ENCODE measurements around the gene C1QL2.

C1QL2 gene

DNA sequence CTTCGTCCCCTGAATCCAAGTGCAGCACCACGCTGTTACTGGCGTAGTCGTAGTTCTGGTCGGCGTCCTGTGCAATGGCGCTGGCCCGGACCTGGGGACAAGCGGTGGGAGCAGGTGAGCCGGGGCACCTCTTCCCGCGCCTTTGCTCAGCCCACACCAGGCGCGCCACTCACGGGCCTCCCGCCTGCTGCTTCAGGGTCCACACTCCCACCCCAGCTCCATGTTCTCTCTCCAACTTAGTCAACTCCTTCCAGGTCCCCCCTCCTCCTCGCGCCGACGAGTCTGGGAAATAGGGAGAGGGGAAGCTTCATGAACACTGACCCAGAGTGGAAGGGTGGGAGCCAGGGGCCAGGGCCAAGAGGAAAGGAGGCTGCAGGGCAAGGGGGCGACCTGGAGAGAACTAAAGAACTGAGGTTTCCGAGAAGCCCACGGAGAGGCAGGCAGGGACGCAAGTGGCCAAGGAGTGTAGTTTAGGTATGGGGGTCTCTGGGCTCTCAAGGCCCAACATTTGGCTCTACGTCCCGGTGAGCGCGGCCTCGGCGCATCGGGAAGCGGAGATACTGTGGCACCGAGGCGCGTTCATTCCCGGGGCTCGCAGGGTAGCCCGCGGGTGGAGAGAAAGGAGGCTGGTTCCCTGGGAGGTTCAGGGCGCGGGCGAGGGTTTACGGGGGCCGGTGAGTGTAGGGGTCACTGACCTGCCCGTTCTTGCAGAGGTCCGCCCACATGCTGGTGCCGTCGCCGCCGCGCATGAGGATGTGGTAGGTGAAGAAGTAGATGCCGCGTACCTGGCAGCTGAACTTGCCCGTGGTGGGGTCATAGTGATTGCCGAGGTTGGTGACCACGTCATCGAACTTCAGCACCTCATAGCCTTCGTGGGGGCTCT, 1.4 kb downstream of the C1QL2 start:
- no peak for DNase-seq (ENCODE audit: insufficient read length)
- FAIRE-seq, result no peak
- TF ChIP-seq POLR2AphosphoS5 (IDR thresholded peaks at IDR 0.05; ENCODE audit: low read depth, low read length), result no peak
- no peak for TF ChIP-seq POLR2A (IDR thresholded peaks at IDR 0.05; ENCODE audit: low read depth, low read length)
- no peak for TF ChIP-seq TAF1 (IDR thresholded peaks at IDR 0.05; ENCODE audit: borderline replicate concordance, low read depth, low read length)

DNA sequence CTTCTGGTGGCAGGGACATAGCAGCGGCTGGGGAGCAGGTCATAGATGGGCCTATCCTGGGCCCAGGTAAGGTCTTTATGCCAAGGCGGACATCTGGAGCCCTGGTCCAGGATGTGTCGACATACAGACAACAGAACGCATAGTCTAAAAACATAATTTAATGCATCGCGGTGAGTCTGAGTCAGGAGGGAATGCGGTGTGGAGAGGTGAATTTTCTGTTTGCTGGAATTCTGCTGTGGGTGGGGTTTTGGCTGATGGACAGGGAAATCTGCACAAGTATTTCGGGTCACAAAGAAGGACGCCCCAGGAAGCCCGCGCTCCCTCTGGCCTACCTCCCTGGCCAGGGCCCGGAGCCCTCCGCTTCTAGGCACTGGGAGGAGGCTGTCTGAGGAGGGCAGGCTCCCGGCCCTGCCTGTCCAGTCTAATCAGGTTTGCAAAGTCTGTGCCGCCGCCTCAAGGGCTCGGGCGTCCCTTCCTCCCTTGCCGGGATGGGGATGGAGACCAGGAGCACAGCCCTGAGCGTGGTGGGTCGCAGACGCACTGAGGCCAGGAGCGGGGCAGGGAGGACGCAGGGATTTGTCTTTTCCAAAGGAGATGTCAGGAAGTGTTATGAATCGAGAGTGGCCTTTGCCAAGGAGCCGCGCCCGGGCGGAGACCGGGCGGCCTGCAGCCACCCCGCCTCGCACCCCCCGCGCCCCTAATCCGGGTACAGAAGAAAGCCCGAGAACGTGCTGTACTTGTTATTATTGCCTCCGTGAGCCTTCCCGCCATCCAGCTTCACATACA, 2.3 kb downstream of the C1QL2 start:
- FAIRE-seq (no peak), DNase-seq (ENCODE audit: insufficient read length) (no peak)
- TF ChIP-seq TAF1 (IDR thresholded peaks at IDR 0.05; ENCODE audit: borderline replicate concordance, low read depth, low read length) (no peak), POLR2AphosphoS5 (IDR thresholded peaks at IDR 0.05; ENCODE audit: low read depth, low read length) (no peak), POLR2A (IDR thresholded peaks at IDR 0.05; ENCODE audit: low read depth, low read length) (no peak)

DNA sequence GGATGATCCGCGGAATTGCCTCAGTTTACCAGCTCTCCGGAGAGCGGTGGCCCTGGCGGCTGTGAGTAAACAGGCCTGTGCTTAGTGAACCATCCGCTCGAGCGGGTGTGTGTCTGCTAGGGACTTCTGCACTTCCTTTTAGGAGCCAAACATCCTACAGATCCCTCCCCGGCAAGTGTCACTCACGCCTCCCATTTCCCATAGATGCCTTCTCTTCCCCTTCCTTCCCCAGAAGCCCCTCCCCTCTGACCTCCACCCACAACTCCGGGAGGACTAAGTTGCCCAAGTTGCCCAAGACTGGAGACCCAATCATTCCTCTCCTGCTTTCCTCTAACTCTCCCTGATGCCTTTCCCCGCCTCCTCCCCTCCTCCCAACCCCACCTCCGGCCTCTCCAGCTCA, 2.9 kb downstream of the C1QL2 start:
- FAIRE-seq (no peak), DNase-seq (ENCODE audit: insufficient read length) (no peak)
- TF ChIP-seq POLR2AphosphoS5 (IDR thresholded peaks at IDR 0.05; ENCODE audit: low read depth, low read length) (no peak), POLR2A (IDR thresholded peaks at IDR 0.05; ENCODE audit: low read depth, low read length) (no peak), TAF1 (IDR thresholded peaks at IDR 0.05; ENCODE audit: borderline replicate concordance, low read depth, low read length) (no peak)

DNA sequence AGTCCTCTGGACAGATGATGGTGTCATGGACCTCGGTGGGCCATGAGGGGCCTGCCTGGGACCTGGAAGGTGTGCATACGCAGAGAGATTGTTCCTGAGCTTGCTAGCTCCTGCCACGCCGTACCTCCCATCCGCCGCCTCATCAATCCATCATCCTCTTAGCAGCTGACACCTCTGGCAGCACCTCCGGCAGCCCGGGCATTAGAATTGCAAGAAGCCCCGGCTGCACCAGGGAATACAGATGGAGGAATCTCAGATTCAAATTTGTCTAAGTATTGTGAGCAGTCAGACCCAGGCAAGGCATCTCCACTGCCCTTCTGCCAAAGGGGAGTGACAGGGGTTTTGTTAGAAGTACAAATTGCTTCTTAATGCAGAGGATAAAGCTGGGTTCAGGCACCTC, 4.5 kb downstream of the C1QL2 start:
- DNase-seq (ENCODE audit: insufficient read length) (no peak), FAIRE-seq (no peak)
- TF ChIP-seq POLR2A (IDR thresholded peaks at IDR 0.05; ENCODE audit: low read depth, low read length), result no peak
- TF ChIP-seq TAF1 (IDR thresholded peaks at IDR 0.05; ENCODE audit: borderline replicate concordance, low read depth, low read length), result no peak
- no peak for TF ChIP-seq POLR2AphosphoS5 (IDR thresholded peaks at IDR 0.05; ENCODE audit: low read depth, low read length)

DNA sequence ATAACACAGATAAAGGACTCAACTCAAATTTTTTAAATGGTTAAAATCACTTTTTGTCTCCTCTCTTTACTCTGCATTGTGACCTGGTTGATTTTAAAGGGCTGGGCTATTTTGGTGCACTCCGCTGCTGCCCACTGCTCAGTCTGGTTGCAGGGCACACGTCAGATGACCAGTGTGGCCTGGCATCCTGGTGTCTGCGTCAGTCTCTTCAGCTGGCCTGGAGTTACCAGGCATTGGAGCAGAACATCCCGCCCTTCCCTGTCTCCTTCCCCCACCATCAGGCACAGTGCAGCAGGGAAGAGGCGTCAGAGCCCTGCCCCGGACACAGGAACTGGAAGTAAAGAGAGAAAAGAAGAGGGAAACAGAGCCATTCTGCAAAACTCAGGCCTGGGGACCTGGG, 8.9 kb downstream of the C1QL2 start:
- DNase-seq (ENCODE audit: insufficient read length) (no peak), FAIRE-seq (no peak)
- TF ChIP-seq POLR2A (IDR thresholded peaks at IDR 0.05; ENCODE audit: low read depth, low read length), result no peak
- no peak for TF ChIP-seq POLR2AphosphoS5 (IDR thresholded peaks at IDR 0.05; ENCODE audit: low read depth, low read length)
- TF ChIP-seq TAF1 (IDR thresholded peaks at IDR 0.05; ENCODE audit: borderline replicate concordance, low read depth, low read length), result no peak

DNA sequence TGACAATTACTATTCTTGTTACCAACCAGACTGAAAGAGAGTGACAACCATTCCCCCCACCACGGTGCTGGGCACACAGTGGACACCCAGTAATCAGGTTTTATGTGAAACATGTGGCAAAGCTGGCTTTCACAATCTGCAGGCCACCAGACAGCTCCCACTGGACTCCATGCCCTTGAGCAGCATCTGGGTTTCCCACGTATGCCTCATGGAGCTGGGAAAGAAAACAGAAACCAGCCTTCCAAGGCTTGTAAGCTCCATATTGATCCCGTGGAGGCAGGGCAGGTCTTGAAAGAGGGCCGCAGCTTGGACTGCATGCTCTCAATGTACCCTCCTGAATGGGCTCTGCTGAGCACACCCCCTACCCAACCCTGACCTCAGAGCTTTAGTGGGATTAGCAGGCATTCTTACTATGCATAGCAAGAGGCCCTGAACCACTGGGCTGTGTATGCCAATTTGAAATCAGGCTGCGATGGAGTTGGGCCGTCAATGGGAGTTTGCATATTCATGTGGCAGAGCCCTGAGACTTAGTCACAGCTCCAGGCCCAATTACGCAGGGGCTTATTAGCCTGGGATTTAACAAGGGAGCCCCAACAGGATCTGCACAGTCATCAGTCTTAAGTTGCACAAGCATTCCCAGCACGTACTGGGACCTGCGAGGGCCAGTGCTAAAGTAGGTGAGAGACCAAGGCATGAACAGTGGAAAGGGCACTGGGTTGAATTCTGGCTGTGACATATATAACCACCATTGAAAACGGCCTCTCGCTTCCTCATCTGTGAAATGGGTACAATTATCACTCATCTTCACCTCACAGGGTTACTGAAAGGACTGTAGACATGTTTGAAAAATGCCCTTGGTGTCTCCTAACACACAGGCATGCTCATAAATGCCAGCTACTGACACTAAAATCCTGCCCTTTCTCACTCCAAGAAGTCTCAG, 10.5 kb downstream of the C1QL2 start:
- no peak for DNase-seq (ENCODE audit: insufficient read length)
- TF ChIP-seq POLR2A (IDR thresholded peaks at IDR 0.05; ENCODE audit: low read depth, low read length), result no peak
- no peak for TF ChIP-seq POLR2AphosphoS5 (IDR thresholded peaks at IDR 0.05; ENCODE audit: low read depth, low read length)
- no peak for FAIRE-seq

DNA sequence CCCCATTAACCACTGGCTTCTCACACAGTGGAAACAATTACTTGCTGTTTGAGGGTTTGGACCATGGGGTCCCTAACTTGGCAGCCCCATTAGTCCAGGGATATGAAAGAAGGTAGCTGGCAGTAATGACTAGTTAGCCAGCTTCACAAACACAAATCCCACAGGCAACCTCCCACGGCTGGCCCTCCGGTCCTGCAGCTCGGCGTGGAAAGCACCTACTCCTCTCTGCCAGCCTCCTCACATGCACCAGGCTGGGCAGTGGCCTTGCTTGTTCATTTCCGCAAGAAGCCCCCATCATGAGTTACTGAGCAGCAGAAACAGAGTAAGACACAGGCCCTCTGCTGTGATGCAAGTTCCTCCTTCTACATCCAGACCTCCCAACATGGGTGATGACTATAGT, 13.7 kb downstream of the C1QL2 start:
- FAIRE-seq, result no peak
- DNase-seq (ENCODE audit: insufficient read length), result no peak
- no peak for TF ChIP-seq POLR2AphosphoS5 (IDR thresholded peaks at IDR 0.05; ENCODE audit: low read depth, low read length)
- TF ChIP-seq TAF1 (IDR thresholded peaks at IDR 0.05; ENCODE audit: borderline replicate concordance, low read depth, low read length), result no peak
- TF ChIP-seq POLR2A (IDR thresholded peaks at IDR 0.05; ENCODE audit: low read depth, low read length), result no peak

DNA sequence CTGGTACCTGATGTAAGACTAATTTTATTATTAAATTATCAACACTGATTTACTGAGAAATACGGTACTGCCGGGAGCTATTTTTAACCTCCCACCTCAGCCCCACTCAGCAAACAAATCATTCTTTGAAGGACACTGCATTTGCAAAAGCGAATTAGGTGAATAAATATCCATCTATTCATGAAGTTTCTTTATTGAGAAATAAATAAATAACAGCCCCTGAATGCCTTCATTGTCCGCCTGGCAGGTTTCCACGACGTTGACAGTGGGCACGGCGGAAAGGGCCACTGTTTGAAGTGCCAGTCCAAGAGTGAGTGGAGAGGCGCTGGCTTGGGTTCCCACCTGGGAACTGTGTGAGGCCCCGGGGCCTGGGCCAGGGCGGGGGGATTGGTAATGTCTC, 15.7 kb downstream of the C1QL2 start:
- DNase-seq (ENCODE audit: insufficient read length) (no peak), FAIRE-seq (no peak)
- TF ChIP-seq POLR2AphosphoS5 (IDR thresholded peaks at IDR 0.05; ENCODE audit: low read depth, low read length), result no peak
- no peak for TF ChIP-seq POLR2A (IDR thresholded peaks at IDR 0.05; ENCODE audit: low read depth, low read length)
- TF ChIP-seq TAF1 (IDR thresholded peaks at IDR 0.05; ENCODE audit: borderline replicate concordance, low read depth, low read length), result no peak

DNA sequence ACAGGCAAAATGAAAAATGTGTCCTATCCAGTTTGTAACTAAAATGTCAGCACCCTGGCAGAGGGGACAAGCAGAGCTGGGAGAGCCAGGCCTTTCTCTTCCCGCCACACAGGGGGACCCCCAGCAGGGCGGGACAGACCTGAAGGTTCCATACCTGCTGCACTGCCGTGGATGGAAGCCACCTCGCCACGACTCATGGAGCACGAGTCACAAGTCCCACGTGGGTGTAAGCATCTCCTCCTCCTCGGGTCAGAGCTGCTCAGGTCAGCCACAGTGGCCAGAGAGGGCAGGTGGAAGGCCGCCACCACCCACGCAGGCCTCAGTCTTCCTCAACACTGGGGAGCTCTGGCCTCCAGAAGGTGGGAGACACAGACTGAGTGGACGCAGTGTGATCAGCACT, 21.0 kb downstream of the C1QL2 start:
- no peak for TF ChIP-seq POLR2AphosphoS5 (IDR thresholded peaks at IDR 0.05; ENCODE audit: low read depth, low read length)
- TF ChIP-seq POLR2A (IDR thresholded peaks at IDR 0.05; ENCODE audit: low read depth, low read length), result no peak
- TF ChIP-seq TAF1 (IDR thresholded peaks at IDR 0.05; ENCODE audit: borderline replicate concordance, low read depth, low read length), result no peak
- no peak for FAIRE-seq
- no peak for DNase-seq (ENCODE audit: insufficient read length)

DNA sequence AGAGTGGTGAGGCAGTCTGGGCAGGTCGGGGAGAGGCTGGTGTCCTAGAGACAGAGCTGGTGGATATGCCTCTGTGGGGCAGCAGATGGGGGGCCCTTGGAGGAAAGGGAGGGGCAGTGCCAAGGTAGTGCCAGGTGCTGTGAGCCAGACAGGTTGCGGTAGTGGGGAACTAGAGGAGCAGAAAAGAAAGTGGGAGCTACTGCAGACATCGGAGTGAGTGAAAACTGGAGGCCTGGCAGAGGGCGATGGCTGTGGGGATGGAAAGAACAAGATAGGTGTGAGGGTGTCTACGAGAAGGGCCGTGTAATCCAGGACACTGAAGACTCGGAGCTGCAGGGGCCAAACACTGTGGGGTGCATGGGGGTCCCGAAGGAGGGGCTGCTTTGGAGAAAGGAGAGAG, 21.7 kb downstream of the C1QL2 start:
- no peak for FAIRE-seq
- DNase-seq (ENCODE audit: insufficient read length), result no peak
- TF ChIP-seq POLR2AphosphoS5 (IDR thresholded peaks at IDR 0.05; ENCODE audit: low read depth, low read length) (no peak), TAF1 (IDR thresholded peaks at IDR 0.05; ENCODE audit: borderline replicate concordance, low read depth, low read length) (no peak), POLR2A (IDR thresholded peaks at IDR 0.05; ENCODE audit: low read depth, low read length) (no peak)

DNA sequence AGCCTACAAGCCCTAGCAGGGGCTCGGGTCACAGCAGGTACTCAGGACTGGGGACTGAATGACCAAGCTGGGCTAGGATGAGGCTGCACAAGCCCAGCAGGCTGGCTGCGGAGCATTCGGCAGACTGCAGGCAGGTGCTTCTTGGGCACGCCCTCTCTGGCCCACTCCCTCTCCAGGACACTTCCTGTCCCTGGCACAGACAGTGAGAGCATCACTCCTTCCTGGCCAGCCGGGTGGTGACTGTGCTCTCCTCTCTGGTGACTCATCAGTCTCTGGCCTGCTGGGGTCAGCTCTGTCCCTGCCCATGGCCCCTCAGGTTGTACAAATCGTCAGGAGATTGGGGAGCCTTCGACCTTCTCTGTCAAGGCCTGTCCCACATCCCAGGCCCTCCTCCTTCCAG, 22.5 kb downstream of the C1QL2 start:
- FAIRE-seq, result no peak
- no peak for DNase-seq (ENCODE audit: insufficient read length)

More for the DNA sequence above, 22.5 kb downstream of the C1QL2 start:
- TF ChIP-seq POLR2A (IDR thresholded peaks at IDR 0.05; ENCODE audit: low read depth, low read length) (no peak), TAF1 (IDR thresholded peaks at IDR 0.05; ENCODE audit: borderline replicate concordance, low read depth, low read length) (no peak), POLR2AphosphoS5 (IDR thresholded peaks at IDR 0.05; ENCODE audit: low read depth, low read length) (no peak)

Data from GM12892 (cell line).